HuH-7 (cell line): ENCODE data around the gene LRRC73.
"Not testable (repeated sequence)": the region's sequence is repeated elsewhere in the genome, so short reads cannot be mapped to it uniquely, and the experiment has no call there.

Experiments used
- DNase-seq: peaks from one replicate; pipeline ENCODE4 v3.0.0; 2011; ENCODE audit warnings: low spot score

LRRC73 gene, protein sequence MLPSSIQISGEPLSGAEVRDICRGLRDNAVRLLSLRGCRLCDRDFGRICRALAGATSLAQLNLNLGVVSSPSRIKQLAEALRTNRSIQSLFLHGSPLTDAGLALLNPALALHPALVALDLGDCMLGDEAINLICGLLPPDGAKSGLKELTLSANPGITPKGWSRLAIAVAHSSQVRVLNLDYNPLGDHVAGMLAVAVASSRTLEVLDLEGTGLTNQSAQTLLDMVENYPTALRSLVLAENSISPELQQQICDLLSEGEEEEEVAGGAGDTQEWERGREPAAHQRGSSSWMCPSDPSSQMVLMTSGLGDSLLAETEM

DNA sequence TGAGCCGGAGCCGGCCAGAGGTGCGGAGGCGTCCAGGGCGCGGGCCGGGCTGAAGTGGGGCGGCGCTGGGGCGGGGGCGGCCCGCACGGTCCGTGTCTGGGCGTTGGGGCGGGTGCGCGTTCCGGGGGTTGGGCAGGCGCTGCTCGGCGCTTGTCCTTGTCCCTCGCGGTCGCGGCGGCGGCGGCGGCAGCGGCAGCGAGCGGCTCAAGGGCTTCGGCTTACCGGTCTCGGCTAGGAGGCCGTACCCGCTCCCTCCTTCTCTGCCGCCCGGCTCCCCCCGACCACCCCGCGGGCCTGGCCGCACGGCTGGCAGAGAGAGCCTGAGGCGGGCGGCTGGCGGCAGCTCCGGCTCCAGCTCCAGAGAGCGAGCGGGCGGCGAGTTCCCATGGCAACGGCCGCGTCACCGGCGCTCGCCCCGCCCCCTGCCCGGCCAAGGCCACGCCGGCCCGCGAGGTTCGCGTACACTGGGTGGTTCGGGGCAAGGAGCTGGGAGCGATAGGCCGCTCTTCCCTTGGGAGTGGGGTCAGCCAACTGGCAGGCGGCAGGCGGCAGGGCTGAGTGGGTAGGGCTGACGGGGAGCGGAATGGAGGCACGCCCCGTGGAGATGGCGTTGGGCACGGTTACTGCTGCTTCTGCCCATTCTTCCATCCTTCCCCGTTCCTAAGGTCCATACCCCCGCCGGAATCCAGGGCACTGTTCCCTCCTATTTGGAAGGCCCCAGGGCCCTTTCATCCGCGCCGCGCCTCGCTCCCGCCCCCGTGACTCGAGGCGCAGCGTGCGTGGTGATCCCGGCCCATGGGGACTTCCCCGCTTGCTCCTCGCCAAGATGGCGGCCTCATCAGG is at the start of gene LRRC73:
Gene LRRC73, minus strand, starts transcription at position 363 of the 843 bp plus-strand sequence. CDS start 561 bp downstream, outside the sequence.
- DNase-seq = peak; percentile 70

DNA sequence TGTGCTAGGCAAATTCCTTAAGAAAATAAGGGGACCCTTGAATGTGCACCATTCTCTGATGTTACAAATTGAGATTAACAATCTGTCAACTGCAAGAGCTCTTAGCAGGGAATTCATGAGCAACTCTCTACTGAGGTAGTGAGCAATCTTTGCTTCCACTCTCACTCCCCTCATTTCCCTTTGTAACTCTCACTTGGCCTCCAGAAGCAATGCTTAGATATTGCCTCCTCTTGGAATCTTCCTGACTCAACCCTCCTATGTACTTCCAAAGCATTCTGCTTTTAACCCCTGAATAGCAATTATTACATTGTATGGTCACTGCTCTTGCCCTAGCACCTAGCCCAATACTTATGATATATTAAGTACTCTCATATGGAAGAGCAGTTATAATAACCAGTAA is 49.2 kb upstream of the LRRC73 start:
- no peak for DNase-seq

DNA sequence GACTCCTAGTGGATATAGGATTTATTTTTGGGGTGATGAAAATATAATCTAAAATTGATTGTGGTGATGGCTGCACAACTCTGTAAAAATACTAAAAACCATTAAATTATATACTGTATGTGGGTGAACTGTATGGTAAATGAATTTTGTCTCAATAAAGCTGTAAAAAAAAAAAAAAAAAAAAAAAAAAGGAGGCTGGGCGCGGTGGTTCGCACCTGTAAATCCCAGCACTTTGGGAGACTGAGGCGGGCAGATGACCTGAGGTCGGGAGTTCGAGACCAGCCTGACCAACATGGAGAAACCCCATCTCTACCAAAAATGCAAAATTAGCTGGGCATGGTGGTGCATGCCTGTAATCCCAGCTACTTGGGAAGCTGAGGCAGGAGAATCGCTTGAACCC is 47.5 kb upstream of the LRRC73 start:
- not testable (repeated sequence) for DNase-seq

DNA sequence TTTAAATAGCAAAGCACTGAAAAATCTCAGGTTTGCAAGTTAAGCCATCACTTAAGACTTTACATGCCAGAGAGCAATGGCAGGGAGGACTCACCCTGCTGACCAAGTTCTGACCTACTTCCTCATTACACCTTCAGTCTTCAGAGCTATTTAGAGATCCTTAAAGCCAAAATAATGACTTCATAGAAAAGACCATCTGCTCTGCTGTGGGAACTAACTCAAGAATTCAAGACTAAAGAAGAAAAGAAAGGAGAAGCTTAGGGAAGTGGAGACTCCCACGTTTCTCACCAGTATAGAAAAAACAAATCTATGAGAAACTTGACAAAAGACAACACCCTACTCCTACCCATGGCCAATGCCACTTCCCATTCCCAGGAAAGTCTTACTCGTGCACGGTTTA is 37.1 kb upstream of the LRRC73 start:
- no peak for DNase-seq

DNA sequence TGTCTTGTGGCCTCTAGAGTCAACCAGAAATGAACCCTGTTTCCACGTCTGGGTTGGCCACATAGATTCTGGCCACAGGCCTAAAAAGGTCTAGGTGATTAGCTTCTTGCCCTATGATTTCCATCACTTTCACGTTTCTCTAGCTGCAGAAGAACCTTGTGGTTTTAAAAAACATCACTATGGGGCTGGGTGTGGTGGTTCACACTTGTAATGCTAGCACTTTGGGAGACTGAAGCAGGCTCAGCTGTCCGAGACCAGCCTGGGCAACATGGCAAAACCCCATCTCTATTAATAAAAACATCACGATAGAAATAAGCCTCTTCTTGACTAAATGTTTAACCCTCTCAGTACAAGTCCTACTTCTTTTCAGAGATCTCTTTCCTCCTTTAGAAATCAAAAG is 34.3 kb upstream of the LRRC73 start:
- no peak for DNase-seq

DNA sequence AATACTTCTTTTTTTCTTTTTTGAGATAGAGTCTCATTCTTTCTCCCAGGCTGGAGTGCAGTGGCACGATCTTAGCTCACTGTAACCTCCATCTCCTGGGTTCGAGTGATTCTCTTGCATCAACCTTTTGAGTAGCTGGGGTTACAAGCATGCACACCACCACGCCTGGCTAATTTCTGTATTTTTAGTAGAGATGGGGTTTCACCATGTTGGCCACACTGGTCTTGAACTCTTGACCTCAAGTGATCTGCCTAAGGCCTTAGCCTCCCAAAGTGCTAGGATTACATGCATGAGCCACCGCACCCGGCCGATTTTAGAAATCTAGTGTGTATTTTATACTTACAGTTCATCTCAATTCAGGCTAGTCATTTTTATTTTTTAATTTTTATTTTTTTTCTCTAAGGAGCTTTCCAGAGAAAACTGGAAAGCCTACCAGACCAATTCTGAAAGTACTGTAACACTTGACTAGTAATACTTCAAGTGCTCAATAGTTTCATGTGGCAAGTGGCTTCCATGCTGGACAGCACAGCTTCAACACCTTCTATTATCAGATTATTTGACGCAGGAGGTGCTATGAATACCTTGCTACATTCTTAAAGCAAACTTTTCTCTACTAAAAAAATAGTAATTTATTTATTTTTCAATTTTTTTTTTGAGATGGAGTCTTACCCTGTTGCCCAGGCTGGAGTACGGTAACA is 31.8 kb upstream of the LRRC73 start:
- no peak for DNase-seq

DNA sequence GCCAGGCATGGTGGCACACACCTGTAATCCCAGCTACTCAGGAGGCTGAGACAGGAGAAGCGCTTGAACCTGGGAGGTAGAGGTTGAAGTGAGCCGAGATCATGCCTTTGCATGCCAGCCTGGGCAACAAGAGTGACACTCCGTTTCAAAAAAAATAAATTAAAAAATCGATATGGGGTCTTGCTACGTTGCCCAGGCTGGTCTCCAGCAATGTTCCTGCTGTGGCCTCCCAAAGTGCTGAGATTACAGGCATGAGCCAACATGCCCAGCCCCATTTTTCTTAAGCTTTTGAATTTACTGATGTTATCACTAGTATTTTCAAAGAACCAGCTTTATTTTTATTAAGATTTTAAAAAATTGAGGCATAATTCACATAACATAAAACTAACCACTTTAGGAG is 30.4 kb upstream of the LRRC73 start:
- DNase-seq = no peak

DNA sequence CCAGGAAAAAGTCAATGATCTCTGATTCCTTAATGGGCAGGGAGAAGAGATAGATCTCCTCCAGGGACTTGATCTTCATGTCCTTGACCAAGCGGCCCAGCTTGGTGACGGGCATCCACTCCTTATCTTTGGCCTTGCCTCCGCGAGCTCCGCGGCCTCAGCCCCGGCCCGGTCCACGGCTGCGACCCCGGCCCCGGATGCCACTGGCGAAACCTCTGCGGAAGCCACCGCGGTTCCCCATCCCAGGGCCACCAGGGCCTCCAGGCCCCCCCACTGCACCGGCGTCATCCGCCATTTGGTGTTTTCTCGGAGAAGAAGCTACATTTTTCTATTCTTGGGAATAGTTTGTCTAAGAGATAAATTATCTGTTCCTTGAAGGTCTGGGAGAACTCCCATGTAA is 29.3 kb upstream of the LRRC73 start:
- DNase-seq = not testable (repeated sequence)

DNA sequence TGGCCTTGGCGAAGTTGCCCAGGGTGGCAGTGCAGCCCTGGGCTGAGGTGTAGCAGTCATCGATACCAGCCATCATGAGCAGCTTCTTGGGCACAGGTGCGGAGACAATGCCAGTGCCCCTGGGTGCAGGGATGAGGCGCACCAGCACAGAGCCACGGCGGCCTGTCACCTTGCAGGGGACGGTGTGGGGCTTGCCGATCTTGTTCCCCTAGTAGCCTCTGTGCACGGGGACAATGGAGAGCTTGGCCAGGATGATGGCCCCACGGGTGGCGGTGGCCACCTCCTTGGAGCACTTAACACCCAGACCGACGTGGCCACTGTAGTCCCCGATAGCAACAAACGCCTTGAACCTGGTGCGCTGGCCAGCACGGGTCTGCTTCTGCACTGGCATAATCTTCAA is 28.8 kb upstream of the LRRC73 start:
- DNase-seq = not testable (repeated sequence)

DNA sequence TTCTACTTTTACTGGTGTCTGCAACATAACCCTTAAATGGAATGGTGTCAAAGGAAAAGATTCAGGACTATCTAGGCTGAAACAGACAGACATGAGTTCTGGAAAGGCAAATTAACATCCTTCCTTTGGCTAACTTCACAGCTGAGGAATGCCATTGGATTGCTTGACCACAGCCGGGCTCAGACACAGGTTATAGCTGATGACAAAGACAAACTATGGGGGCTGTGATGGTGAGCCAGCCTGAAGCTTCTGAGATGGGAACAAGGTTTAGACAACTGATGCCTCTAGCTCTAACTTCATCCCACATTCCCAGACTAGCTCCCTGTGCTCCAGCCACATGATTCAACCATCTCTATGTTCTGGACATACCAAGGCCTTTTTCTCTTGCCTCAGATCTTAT is 22.1 kb upstream of the LRRC73 start:
- no peak for DNase-seq

DNA sequence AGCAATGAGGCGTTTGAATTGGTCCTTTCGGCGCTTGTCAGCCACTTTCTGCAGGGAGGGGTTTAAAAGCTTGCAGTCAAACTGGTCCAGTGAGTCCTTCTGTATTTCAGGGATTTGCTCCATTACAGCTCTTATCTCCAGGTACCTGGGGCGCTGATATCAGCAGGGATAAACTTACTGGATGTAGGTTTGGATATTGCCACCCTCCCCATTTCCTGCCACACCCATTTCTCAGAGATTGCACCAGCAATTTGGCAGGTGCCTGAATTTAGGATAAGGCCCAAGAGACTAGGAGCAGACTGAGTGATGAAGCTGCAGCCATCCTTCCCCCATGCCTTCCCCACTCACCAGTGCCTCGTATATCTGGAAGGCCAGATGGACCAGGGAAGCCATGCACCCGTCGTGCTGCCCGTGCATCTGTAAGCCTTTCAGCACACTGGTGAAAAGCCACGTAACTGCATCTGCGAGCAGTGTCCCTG is 14.4 kb upstream of the LRRC73 start:
- no peak for DNase-seq

DNA sequence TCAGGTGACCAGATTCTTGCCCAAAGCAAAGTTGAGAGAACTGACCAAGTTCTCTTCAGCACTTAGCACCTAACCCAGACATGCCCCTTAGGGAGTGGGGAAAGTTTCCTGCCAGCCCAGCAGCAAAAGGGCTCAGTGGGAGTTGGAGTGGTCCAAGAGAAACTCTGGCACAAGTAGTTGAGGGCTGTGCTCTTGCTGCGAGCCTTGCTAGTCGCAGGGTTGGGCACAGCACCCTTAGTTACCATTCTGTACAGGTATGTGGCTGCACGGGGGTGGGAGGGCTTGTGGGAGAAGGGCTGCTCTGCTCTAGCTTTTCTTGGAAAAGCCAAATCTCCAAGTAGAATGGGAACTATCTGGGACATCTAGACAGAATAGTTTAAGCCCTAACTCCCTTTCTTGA is 13.1 kb upstream of the LRRC73 start:
- no peak for DNase-seq

DNA sequence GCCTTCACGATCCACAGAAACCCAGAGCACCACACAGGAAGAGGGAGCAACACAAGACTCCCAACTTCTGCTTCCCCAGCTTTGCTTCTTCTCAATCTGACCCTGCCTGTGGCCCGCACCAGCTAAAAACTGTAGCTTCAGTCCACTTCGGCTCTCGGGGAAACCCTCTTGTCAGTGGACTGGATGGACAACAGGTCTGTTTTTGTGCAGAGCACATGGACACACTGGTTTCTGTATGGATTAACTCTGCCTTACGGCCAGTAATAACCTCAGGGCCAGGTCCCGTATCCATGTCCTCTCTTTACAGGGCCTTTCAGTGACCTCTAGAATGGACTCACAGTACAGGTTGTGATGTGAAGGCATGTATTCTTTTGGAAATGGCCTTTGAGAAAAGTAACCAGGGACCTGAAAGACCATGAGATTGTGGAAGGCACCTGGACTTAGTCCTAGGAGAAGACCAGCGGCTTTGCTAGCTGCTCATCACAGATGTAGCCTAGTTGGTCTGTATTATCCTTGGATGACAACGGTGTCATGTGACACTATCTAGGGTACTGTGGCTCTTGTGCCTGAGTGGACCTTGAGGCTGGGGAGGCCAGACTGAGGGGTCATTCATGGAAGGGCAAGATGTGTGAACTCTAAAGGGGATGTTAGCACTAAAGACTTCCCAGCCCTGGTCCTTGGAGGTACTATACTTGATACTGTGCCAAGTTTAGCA is 12.6 kb upstream of the LRRC73 start:
- no peak for DNase-seq

DNA sequence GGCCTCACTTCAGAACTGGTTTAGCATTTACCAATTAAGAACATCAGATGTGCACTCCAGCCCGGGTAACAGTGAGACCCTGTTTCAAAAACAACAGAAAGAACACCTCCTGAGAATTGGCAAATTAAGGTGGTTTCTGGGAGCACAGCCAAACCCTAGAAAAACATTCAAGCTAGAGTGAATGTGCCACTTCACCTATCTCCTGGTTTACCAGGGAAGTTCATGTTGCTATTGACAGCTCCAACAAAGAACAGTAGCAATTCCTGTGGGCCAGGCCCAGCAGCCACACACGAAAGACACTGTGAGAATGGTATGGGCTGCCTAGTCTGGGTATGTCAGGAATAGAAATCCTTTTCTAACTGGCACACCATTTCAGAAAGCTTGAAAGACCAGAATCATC is 11.7 kb upstream of the LRRC73 start:
- DNase-seq = no peak

DNA sequence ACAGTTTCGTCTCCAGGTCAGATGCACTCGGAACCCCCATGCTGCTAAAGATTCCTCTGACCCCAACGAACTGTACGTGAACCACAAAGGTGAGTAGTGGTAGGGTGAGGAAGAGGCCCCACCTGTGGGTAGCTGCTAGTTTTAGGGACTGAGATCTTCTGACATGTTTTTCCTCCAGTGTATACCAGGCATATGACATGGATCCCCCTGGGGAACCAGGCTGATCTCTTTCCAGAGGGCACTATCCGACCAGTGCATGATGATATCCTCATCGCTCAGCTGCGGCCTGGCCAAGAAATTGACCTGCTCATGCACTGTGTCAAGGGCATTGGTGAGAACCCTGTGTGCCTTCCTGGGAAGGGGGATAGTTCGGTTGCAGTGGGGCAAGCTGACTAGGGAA is 10.0 kb upstream of the LRRC73 start:
- no peak for DNase-seq

DNA sequence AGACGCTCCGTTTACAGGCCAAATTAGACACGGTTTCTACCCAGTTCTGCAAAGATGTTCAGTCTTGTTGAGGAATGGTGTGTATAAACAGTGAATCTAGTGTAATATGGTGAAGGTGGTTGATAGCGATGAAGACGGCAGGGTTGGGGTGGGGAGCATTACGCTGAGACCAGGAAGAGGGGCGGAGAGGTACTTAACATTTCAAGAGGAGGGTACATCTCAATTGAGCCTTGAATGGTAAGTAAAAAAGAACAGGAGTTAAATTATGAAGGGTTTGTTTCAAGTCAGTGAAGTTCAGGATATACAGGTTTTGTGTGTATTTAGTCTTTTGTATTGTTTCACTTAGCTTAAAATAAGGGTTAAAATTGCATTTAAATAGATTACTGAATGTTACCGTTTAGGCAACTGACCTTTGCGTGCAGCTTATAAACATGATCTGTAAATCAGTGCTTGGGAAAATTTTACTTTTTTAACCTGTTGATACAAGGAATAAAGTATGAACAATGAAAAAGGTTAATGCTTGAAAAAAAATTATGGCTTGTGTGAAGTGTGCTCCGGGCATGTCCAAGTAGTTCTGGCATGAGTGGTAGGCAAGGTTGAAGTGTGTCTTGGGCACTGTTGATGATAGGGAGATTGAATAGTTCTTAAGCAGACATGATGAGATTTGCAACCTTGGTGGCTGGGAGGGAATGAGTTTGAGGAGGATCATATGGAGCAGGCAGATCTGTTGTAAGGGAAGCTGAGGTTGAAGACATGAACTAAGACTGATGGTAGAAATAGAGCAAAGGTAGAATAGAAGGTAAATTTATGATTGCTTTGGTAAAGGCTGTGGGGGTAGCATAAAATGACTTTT is 7.6 kb upstream of the LRRC73 start:
- DNase-seq = no peak

DNA sequence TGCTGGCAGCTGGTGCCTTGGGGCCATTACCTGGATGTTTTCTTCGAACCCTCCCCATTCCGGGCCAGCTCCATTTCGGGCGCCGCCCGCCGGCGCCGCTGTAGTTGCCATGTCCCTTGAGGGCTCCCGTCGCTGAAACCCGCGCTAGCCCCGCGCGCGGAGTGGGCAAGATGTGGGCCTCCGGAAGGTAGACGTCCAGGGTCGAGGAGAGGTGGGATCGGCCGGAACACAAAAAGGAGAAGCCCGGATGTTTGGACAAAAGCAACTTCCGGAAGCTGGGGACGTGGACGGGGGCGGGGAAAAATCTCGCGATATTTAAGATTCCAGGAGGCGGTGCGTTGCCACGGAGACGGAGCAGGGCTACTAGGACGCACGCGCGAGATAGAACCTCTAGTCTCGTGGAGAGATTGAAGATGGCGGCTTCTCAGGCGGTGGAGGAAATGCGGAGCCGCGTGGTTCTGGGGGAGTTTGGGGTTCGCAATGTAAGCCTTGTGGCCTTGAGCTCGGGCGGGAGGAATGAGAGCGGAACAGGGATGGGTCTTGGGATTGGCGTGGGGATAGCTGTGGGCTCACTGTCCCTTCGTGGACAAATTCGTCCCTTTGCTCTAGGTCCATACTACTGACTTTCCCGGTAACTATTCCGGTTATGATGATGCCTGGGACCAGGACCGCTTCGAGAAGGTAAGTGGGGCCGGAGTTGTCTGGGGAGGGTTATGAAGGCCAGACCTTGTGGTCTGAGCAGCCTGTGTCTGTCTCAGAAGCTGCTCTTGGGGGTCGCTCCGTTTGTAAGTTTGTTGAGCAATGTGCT is 6.8 kb upstream of the LRRC73 start, which contains the start of the genes POLR1C and YIPF3:
Gene POLR1C, plus strand, starts transcription at position 393 of the 808 bp plus-strand sequence. Its CDS starts 21 bp downstream, at position 414.
Gene YIPF3, minus strand, starts transcription at position 230 of the 808 bp plus-strand sequence. Its CDS starts 119 bp downstream, at position 111.
- peak; percentile 90 for DNase-seq

DNA sequence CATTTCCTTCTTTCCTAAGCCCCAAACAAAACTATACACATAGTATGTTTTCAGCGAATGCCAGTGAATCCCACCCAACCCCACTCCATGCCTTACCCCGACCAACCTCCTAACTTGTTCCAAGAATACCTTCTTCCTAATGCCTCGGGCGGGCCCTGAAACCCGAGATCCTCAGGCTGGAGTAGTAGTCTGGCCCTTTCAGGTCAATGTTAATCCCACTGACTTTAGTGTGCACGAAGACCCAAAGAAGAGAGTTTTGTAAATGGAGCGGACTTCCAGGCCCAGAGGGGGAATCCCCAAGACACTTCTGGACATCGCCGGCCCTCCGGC is 6.2 kb upstream of the LRRC73 start:
- no peak for DNase-seq

DNA sequence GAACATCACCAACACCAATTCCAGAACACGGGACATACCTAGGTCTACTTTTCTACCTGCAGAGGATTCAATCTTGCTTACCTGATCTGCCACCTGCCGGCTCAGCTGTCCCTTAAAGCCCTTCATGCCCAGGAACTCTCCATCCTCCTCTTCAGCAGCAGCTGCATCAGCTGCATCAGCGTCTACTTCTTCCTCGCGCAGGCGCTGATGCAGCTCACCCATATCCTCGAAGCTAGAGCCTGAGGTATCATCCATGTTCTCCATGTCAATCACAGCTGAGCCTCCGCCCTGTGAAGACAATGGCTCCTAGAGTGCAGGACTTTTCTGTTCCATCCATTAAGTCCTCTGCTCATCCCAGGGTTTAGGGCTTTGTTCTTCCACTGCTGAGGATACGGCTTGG is 5.7 kb upstream of the LRRC73 start:
- DNase-seq = no peak

DNA sequence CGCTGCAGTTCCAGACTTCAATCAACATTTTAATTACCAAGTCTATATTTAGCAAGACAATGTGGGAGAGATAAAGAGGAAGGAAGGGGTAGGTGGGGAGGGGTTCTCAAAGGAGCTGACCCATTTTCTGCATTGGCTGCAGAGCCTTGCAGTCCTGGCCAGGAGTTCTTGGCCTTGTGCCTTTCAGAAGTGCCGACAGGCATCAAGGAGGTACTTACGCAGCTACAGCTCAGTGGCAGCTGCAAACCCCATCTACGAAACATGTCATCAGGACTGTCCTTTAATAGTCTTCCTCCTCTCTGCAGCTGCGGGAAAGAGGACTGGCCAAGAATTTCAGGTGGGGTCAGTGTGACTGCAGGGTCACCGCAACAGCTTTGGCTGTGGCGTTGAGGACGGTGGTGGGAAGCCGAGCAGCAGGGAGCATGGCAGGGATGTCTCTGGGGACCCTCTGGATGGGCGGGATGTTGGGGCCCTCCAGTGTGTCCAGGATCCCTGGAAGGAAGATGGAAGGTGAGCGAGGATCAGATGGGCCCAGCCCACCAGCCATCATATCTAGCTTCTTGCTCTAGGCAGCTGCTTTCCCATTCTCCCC is 1.8 kb upstream of the LRRC73 start:
- DNase-seq = no peak
